Measurements from ENCODE around the gene KBTBD13. TPM values are rescaled to one million over a fixed set of nuclear protein-coding genes. Genes with fewer than 3 reads are reported as not detected.

The KBTBD13 gene
- total RNA-seq, 1 experiment from 2014 or later, result not detected

DNA sequence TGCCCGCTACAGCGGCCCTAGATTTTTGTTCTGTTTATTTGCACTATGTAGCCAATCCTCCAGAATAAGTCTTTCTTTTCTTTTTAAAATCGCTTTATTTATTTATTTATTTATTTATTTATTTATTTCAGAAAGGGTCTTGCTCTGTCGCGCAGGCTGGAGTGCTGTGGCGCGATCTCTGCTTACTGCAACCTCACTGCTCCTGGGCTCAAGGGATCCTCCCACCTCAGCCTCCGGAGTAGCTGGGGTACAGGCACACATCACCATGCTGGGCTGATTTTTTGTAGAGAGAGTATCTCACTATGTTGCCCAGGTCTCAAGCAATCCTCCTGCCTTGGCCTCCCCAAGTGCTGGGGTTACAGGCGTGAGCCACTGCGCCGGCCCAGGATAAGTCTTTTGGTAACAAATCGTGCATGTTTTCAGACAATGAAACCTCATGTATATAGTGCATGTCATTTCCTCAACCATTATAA, 46.8 kb upstream of the KBTBD13 start:
- Histone ChIP-seq H3K4me2 (ENCODE audit: low read length) (no peak overlapping the region), H4K20me1 (ENCODE audit: low read length) (no peaks in the 10 kb centered on the region), H3F3A (ENCODE audit: low read length, unreplicated experiment) (no peaks in the 10 kb centered on the region), H3K4me1 (ENCODE audit: insufficient read depth, low read length) (peaks cover 13% of the 10 kb centered on the region; the same call in 1 of the 2 replicates), H3K36me3 (ENCODE audit: low read depth, low read length) (peaks cover under 1% of the 10 kb centered on the region; the same call in 1 of the 2 replicates), H2AFZ (ENCODE audit: low read length) (no peak overlapping the region), H3K4me3 (ENCODE audit: low read length) (peak overlapping the region; percentile 91), H3K27ac (ENCODE audit: low read length) (no peak overlapping the region), H3K79me2 (ENCODE audit: low read length) (peaks cover 20% of the 10 kb centered on the region), H3K9me3 (ENCODE audit: low read length) (no peaks in the 10 kb centered on the region), H3K27me3 (ENCODE audit: low read length) (no peaks in the 10 kb centered on the region), H3K9ac (ENCODE audit: low read length) (no peak overlapping the region), H3K9me2 (replicated peaks; ENCODE audit: low read length) (no peaks in the 10 kb centered on the region)
- CTCF ChIA-PET, result no interaction called here
- no peak for ATAC-seq
- DNase-seq, result no peak
- intact Hi-C loops (cut with micrococcal nuclease), result loop anchor here (5.0 kb wide), 2 partner anchors 42 to 268 kb away; partner anchors contain the start of genes RNU5A-1 and SPG21
- BruUV-seq (replicated peaks), result no TSS peak
- TF ChIP-seq EZH2 (IDR thresholded peaks at IDR 0.05; ENCODE audit: low read length, unreplicated experiment), result no peak
- TF ChIP-seq, protein P1, sequence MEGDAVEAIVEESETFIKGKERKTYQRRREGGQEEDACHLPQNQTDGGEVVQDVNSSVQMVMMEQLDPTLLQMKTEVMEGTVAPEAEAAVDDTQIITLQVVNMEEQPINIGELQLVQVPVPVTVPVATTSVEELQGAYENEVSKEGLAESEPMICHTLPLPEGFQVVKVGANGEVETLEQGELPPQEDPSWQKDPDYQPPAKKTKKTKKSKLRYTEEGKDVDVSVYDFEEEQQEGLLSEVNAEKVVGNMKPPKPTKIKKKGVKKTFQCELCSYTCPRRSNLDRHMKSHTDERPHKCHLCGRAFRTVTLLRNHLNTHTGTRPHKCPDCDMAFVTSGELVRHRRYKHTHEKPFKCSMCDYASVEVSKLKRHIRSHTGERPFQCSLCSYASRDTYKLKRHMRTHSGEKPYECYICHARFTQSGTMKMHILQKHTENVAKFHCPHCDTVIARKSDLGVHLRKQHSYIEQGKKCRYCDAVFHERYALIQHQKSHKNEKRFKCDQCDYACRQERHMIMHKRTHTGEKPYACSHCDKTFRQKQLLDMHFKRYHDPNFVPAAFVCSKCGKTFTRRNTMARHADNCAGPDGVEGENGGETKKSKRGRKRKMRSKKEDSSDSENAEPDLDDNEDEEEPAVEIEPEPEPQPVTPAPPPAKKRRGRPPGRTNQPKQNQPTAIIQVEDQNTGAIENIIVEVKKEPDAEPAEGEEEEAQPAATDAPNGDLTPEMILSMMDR (conservative IDR thresholded peaks at IDR 0.05; ENCODE audit: low read depth, low read length), result no peak
- TF ChIP-seq EZH2phosphoT487 (IDR thresholded peaks at IDR 0.05; ENCODE audit: borderline replicate concordance, low read length), result no peak
- POLR2A ChIA-PET (ENCODE audit: unreplicated experiment), result no interaction called here

GRCh38 chr15:65032801-65033537, 43.6 kb upstream of the KBTBD13 start:
- Histone ChIP-seq H3K9me3 (ENCODE audit: low read length) (no peaks in the 10 kb centered on the region), H3K27ac (ENCODE audit: low read length) (no peak overlapping the region), H3K9me2 (replicated peaks; ENCODE audit: low read length) (no peaks in the 10 kb centered on the region), H3K4me1 (ENCODE audit: insufficient read depth, low read length) (peaks cover 11% of the 10 kb centered on the region; the same call in 1 of the 2 replicates), H3K79me2 (ENCODE audit: low read length) (peaks cover 15% of the 10 kb centered on the region), H2AFZ (ENCODE audit: low read length) (peak overlapping the region; percentile 69), H3K9ac (ENCODE audit: low read length) (no peak overlapping the region), H3K4me3 (ENCODE audit: low read length) (no peak overlapping the region), H3F3A (ENCODE audit: low read length, unreplicated experiment) (no peaks in the 10 kb centered on the region), H3K27me3 (ENCODE audit: low read length) (no peaks in the 10 kb centered on the region), H3K36me3 (ENCODE audit: low read depth, low read length) (no peaks in the 10 kb centered on the region), H3K4me2 (ENCODE audit: low read length) (peak overlapping the region; percentile 61), H4K20me1 (ENCODE audit: low read length) (no peaks in the 10 kb centered on the region)
- intact Hi-C loops (cut with micrococcal nuclease), result loop anchor here (1.0 to 5.0 kb wide), 4 partner anchors 21 to 264 kb away; partner anchors contain the start of gene RNU5A-1
- DNase-seq, result peak; percentile 83
- ChIA-PET CTCF (interaction anchor here (0.6 to 1.0 kb wide), 2 partner anchors 10 to 88 kb away, joined by 6 to 8 read pairs; no protein-coding TSS in a partner anchor), POLR2A (ENCODE audit: unreplicated experiment) (no interaction called here)
- no TSS peak for BruUV-seq (replicated peaks)
- peak; percentile 85 for ATAC-seq
- TF ChIP-seq, protein P1 (conservative IDR thresholded peaks at IDR 0.05; ENCODE audit: low read depth, low read length), result peak; percentile 86
- no peak for TF ChIP-seq EZH2 (IDR thresholded peaks at IDR 0.05; ENCODE audit: low read length, unreplicated experiment)
